Right lobe of liver (tissue), 6 donors: Measurements from ENCODE around the gene CDK2. TPM values are rescaled to one million over a fixed set of nuclear protein-coding genes. Genes with fewer than 3 reads are reported as not detected.
"Not testable (repeated sequence)": the region's sequence is repeated elsewhere in the genome, so short reads cannot be mapped to it uniquely, and the experiment has no call there.

Experiments
- ATAC-seq, 4 donors: fragments of 200-7000 bp; cut with Tn5 transposase; one replicate each; pipeline ENCODE4 v1.9.1; 2020; ENCODE audit warnings: mild to moderate bottlenecking in 4 of 4, moderate library complexity in 4 of 4
- DNase-seq, 3 donors: peaks; one replicate each; pipeline ENCODE4 v3.0.0-alpha.2; 2020
- H3K27ac ChIP-seq, 3 donors: fragments of 200-600 bp; one replicate each; pipeline ENCODE4 v1.8.0; 2022
- H3K27me3 ChIP-seq, 2 donors: fragments of 200-600 bp; one replicate each; pipeline ENCODE4 v1.8.0; 2022
- H3K36me3 ChIP-seq, 4 donors: fragments of 200-600 bp; sonication (generic) in 1 of 4; one replicate each; pipeline versions ENCODE4 v1.5.1 to v1.8.0; 2017 to 2022; ENCODE audit warnings: control low read depth in 1 of 4
- H3K4me1 ChIP-seq, 4 donors: fragments of 200-600 bp; sonication (generic) in 1 of 4; one replicate each; pipeline versions ENCODE4 v1.5.1 to v1.8.0; 2017 to 2022; ENCODE audit warnings: control low read depth in 1 of 4
- H3K4me3 ChIP-seq, 3 donors: fragments of 200-600 bp; one replicate each; pipeline ENCODE4 v1.8.0; 2022
- H3K9me3 ChIP-seq, 4 donors: fragments of 200-600 bp; sonication (generic) in 1 of 4; one replicate each; pipeline versions ENCODE4 v1.5.1 to v1.8.0; 2017 to 2022; ENCODE audit warnings: control low read depth in 1 of 4
- CTCF ChIP-seq, 4 donors: fragments of 200-600 bp in 3 of 4; fragments of 450-650 bp in 1 of 4; IDR thresholded peaks; one replicate each; pipeline versions ENCODE4 v1.5.1 to v1.8.0; 2016 to 2022; ENCODE audit warnings: antibody characterized with exemption in 4 of 4, mild to moderate bottlenecking in 2 of 4
- POLR2A ChIP-seq: fragments of 450-650 bp; IDR thresholded peaks from one replicate; pipeline ENCODE4 v1.6.1; 2017; ENCODE audit warnings: antibody characterized with exemption, mild to moderate bottlenecking
- WGBS: methylation state at CpG from one replicate; pipeline ENCODE4 v1.1.6; 2018; ENCODE audit warnings: low coverage, low lambda C conversion rate; ENCODE audit not compliant: insufficient coverage; ENCODE audit errors: missing lambda C conversion rate; 5-methylcytosine and 5-hydroxymethylcytosine counted together
- intact Hi-C, 2 donors: fragments of 100-400 bp; cut with DNase I; formaldehyde crosslinking; loops; one replicate each; pipeline versions ENCODE4 v1.11.2 to v1.14.1; 2022
- total RNA-seq, 6 experiments: library from RNA; depleted of rRNA in 2 of 6; stranded (reverse); fragments of >200 nt in 2 of 6; fragmentation: NEBNext Ultra II Directional in 3 of 6; extraction: Animal tissue kit (Norgen Biotek cat#: 25700) in 3 of 6; gene quantifications; one replicate each; pipeline versions ENCODE4 v1.1.0 to v1.2.4, GENCODE V29; 2016 to 2023
- donor health status: DM: no; HTN: yes; CAD: no.
- donor health status: DM: no; HTN: no; CAD: no.
- donor health status: DM: no; HTN: no; CAD: no.
- donor health status: DM: no; HTN: yes; CAD: no.
- donor health status: DM: no; HTN: yes; CAD: no.

Gene CDK2
- total RNA-seq, 6 experiments from 2014 or later = 8.0 to 14.9 (median 10.6) TPM

DNA sequence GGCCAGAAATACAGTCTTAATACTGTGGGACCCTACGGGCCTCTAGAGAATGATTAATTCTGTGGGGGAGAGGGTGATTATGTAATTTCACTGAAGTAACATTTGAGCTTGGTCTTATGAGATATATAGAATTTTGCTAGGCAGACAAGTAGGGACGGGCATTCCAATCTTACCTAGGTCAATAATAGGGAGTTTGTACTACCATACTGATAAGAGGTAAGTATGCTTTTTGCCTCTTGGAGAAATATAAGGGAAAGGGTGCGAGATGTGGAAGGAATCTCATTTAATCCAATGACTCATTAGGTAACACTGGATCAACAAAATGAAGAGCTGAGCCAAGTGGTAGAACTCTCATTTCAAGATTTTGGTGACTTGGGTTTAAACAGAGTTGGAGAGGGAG lies 12.4 kb downstream of the CDK2 start:
- no peak overlapping the region for H3K27ac ChIP-seq
- no peak overlapping the region for H3K4me3 ChIP-seq
- no peak for ATAC-seq
- peaks cover 0 to 9% (median 0%) of the 10 kb centered on the region in 4 donors for H3K4me1 ChIP-seq
- TF ChIP-seq CTCF (IDR thresholded peaks at IDR 0.05) (no peak), POLR2A (no peak)
- intact Hi-C loops = no loop called here
- peaks cover 0 to 7% (median 2%) of the 10 kb centered on the region in 4 donors for H3K36me3 ChIP-seq
- WGBS = 82% methylated on average over 3 of the region's 3 CpGs
- no peaks in the 10 kb centered on the region for H3K27me3 ChIP-seq
- no peak for DNase-seq
- H3K9me3 ChIP-seq = no peaks in the 10 kb centered on the region

- H3K27me3 ChIP-seq, H3K9me3 ChIP-seq, DNase-seq, H3K27ac ChIP-seq, H3K4me3 ChIP-seq, intact Hi-C loops, H3K4me1 ChIP-seq: not testable (repeated sequence)
- H3K36me3 ChIP-seq = peaks cover 0 to 25% (median 3%) of the 10 kb centered on the region in 4 donors
- ATAC-seq = peak in 1 of 4 donors; percentile 65
- 64% methylated on average over 5 of the region's 5 CpGs for WGBS
These were observed 15.3 kb downstream of the CDK2 start for GRCh38 chr12:55981882-55982281.

DNA sequence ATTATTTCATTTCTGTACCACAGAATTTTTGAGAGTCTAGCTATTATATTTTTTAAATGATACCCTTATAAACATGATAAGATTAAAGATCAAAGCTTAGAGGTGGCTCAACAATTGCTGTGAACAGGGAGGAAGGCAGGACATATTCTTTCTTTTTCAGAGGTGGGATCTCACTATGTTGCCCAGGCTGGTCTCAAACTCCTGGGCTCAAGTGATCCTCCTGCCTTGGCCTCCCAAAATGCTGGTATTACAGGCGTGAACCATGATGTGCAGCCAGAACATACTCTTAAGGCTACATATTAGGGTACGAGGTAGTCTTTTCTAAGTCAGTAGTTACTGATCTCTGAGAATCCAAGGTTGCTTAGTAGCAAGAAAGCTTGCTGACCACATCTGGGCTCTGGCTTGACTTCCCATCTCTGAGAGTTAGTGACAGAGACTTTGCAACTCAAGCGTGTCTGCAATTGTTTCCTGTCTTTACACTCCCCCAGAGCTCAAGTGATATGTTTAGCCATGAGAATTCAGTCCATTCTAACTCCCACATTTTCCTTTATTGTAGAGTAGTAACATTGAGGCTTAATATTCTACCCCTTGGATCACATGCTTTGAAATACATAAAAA lies 15.8 kb downstream of the CDK2 start:
- Histone ChIP-seq H3K4me3 (no peak overlapping the region), H3K27ac (no peak overlapping the region), H3K27me3 (no peaks in the 10 kb centered on the region), H3K36me3 (peaks cover 0 to 31% (median 3%) of the 10 kb centered on the region in 4 donors), H3K9me3 (no peaks in the 10 kb centered on the region), H3K4me1 (no peaks in the 10 kb centered on the region)
- WGBS = 60% methylated on average over 3 of the region's 3 CpGs
- no peak for DNase-seq
- intact Hi-C loops = no loop called here
- TF ChIP-seq CTCF (IDR thresholded peaks at IDR 0.05) (no peak), POLR2A (no peak)
- ATAC-seq = no peak

- 71% methylated on average over 4 of the region's 4 CpGs for WGBS
- H3K4me3 ChIP-seq = no peak overlapping the region
- H3K27me3 ChIP-seq = no peaks in the 10 kb centered on the region
- H3K4me1 ChIP-seq = no peaks in the 10 kb centered on the region
- DNase-seq = no peak
- ATAC-seq = no peak
- intact Hi-C loops = no loop called here
- TF ChIP-seq POLR2A (no peak), CTCF (IDR thresholded peaks at IDR 0.05) (no peak)
- no peak overlapping the region for H3K27ac ChIP-seq
- H3K9me3 ChIP-seq = no peaks in the 10 kb centered on the region
- H3K36me3 ChIP-seq = peaks cover 0 to 38% (median 3%) of the 10 kb centered on the region in 4 donors
These were observed 16.7 kb downstream of the CDK2 start for GRCh38 chr12:55983232-55983842.

- no peak overlapping the region for H3K27ac ChIP-seq
- peaks cover 0 to 52% (median 5%) of the 10 kb centered on the region in 4 donors for H3K36me3 ChIP-seq
- 68% methylated on average over 2 of the region's 2 CpGs for WGBS
- ATAC-seq (no peak), DNase-seq (no peak)
- no peak overlapping the region for H3K4me3 ChIP-seq
- H3K27me3 ChIP-seq = no peaks in the 10 kb centered on the region
- no peaks in the 10 kb centered on the region for H3K4me1 ChIP-seq
- H3K9me3 ChIP-seq = no peaks in the 10 kb centered on the region
- intact Hi-C loops = no loop called here
- TF ChIP-seq POLR2A (no peak), CTCF (IDR thresholded peaks at IDR 0.05) (no peak)
These were observed 18.2 kb downstream of the CDK2 start for GRCh38 chr12:55984861-55985260.
